ENCODE data around the gene ZBTB5. TPM values are rescaled to one million over a fixed set of nuclear protein-coding genes. Genes with fewer than 3 reads are reported as not detected.

Gene ZBTB5
- total RNA-seq, 1 experiment from 2014 or later = 30.6 TPM

DNA sequence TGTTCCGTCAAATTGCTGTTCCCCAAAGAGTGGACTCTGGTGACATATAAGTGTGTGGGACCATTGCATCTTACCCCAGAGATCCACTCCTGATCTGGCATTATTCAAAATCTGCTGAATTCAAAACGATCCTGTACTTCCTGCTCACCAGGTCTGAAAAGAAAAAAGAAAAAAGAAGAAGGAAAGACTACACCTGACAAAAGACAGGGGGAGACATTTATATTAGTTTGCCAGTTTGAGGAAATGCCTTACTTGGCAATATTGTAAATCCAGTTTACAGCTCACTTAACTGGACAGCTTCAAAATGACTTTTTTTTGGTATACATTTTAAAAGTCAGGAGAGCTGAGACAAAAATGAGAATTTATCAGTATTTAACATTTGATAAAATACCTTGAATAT, 57.8 kb downstream of the ZBTB5 start:
- no peaks in the 10 kb centered on the region for H3K36me3 ChIP-seq (ENCODE audit: control insufficient read depth, insufficient read depth, low read length)
- POLR2A ChIA-PET = no interaction called here
- H3K27me3 ChIP-seq (ENCODE audit: control insufficient read depth, insufficient read depth, low read length) = no peaks in the 10 kb centered on the region; the same call in 1 of the 2 replicates
- in situ Hi-C loops (cut with HindIII; ENCODE audit: low pct_unique_long_range_greater_than_20kb, low sequenced_read_pairs) = no loop called here
- ATAC-seq (no peak), DNase-seq (ENCODE audit: low read depth, low spot score) (no peak)
- TF ChIP-seq TCF7L2 (IDR thresholded peaks at IDR 0.05; ENCODE audit: low read depth, low read length) (no peak), POLR2AphosphoS5 (IDR thresholded peaks at IDR 0.05; ENCODE audit: low read depth, low read length) (no peak), SIN3A (IDR thresholded peaks at IDR 0.05; ENCODE audit: borderline replicate concordance, insufficient read depth, low read depth, low read length) (no peak)
- TF ChIP-seq, protein P1, sequence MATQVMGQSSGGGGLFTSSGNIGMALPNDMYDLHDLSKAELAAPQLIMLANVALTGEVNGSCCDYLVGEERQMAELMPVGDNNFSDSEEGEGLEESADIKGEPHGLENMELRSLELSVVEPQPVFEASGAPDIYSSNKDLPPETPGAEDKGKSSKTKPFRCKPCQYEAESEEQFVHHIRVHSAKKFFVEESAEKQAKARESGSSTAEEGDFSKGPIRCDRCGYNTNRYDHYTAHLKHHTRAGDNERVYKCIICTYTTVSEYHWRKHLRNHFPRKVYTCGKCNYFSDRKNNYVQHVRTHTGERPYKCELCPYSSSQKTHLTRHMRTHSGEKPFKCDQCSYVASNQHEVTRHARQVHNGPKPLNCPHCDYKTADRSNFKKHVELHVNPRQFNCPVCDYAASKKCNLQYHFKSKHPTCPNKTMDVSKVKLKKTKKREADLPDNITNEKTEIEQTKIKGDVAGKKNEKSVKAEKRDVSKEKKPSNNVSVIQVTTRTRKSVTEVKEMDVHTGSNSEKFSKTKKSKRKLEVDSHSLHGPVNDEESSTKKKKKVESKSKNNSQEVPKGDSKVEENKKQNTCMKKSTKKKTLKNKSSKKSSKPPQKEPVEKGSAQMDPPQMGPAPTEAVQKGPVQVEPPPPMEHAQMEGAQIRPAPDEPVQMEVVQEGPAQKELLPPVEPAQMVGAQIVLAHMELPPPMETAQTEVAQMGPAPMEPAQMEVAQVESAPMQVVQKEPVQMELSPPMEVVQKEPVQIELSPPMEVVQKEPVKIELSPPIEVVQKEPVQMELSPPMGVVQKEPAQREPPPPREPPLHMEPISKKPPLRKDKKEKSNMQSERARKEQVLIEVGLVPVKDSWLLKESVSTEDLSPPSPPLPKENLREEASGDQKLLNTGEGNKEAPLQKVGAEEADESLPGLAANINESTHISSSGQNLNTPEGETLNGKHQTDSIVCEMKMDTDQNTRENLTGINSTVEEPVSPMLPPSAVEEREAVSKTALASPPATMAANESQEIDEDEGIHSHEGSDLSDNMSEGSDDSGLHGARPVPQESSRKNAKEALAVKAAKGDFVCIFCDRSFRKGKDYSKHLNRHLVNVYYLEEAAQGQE (IDR thresholded peaks at IDR 0.05; ENCODE audit: insufficient read depth in 1 of 2, low read depth in 2 of 2, low read length in 1 of 2) = no peak
- TF ChIP-seq, protein P2, sequence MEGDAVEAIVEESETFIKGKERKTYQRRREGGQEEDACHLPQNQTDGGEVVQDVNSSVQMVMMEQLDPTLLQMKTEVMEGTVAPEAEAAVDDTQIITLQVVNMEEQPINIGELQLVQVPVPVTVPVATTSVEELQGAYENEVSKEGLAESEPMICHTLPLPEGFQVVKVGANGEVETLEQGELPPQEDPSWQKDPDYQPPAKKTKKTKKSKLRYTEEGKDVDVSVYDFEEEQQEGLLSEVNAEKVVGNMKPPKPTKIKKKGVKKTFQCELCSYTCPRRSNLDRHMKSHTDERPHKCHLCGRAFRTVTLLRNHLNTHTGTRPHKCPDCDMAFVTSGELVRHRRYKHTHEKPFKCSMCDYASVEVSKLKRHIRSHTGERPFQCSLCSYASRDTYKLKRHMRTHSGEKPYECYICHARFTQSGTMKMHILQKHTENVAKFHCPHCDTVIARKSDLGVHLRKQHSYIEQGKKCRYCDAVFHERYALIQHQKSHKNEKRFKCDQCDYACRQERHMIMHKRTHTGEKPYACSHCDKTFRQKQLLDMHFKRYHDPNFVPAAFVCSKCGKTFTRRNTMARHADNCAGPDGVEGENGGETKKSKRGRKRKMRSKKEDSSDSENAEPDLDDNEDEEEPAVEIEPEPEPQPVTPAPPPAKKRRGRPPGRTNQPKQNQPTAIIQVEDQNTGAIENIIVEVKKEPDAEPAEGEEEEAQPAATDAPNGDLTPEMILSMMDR (IDR thresholded peaks at IDR 0.05) = no peak
- H3K4me3 ChIP-seq (ENCODE audit: low read depth in 2 of 2, low read length in 2 of 2) = no peak overlapping the region
- CTCF ChIA-PET = interaction anchor here (0.6 to 1.3 kb wide), 2 partner anchors 8 to 380 kb away, joined by 3 to 6 read pairs; no protein-coding TSS in a partner anchor
- no TSS peak for BruUV-seq (replicated peaks)
- intact Hi-C loops (cut with micrococcal nuclease; ENCODE audit: unreplicated experiment) = no loop called here
- H3K27ac ChIP-seq (ENCODE audit: low read length) = no peak overlapping the region
- H3K4me1 ChIP-seq (ENCODE audit: control insufficient read depth, insufficient read depth, low read length) = peaks cover 9% of the 10 kb centered on the region
- no peaks in the 10 kb centered on the region for H3K9me3 ChIP-seq (ENCODE audit: control insufficient read depth, insufficient read depth, low read depth, low read length)

DNA sequence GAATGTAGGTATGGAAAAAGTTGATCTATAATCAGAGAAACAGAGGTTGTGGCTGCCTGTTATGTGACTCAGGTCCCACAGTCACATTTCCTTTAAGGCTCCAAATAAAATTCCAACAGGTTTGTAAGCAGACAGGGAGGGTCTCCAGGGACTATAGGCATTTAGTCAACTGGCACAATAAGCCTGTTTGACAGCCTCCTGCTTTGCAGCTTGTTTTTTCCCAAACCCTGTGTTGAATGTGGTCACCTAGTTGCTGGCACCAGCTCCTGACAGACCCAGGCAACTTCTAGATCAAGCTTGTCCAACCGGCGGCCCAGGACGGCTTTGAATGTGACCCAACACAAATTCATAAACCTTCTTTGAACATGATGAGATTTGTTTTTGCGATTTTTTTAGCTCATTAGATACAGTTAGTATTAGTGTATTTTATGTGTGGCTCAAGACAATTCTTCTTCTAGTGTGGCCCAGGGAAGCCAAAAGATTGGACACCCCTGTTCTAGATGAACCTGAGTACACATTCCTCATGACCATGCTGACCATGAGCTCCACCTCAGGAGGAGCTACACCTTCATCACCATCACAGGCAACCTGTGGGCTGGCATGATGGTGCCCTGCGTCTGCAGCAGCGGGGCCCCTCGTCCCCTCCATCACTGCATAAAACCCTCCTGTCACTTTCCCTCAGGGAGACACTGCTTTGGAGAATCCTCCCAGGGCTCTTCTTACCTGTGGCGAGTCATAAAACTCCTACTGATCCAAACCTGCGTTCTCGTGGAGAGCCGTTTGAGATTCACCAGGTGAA, 58.4 kb downstream of the ZBTB5 start:
- H3K27ac ChIP-seq (ENCODE audit: low read length) = no peak overlapping the region
- no peak for DNase-seq (ENCODE audit: low read depth, low spot score)

More for the DNA sequence above, 58.4 kb downstream of the ZBTB5 start:
- TF ChIP-seq POLR2AphosphoS5 (IDR thresholded peaks at IDR 0.05; ENCODE audit: low read depth, low read length) (no peak), SIN3A (IDR thresholded peaks at IDR 0.05; ENCODE audit: borderline replicate concordance, insufficient read depth, low read depth, low read length) (no peak), TCF7L2 (IDR thresholded peaks at IDR 0.05; ENCODE audit: low read depth, low read length) (no peak)
- TF ChIP-seq, protein P2 (IDR thresholded peaks at IDR 0.05) = no peak
- TF ChIP-seq, protein P1 (IDR thresholded peaks at IDR 0.05; ENCODE audit: insufficient read depth in 1 of 2, low read depth in 2 of 2, low read length in 1 of 2) = no peak
- Histone ChIP-seq H3K27me3 (ENCODE audit: control insufficient read depth, insufficient read depth, low read length) (no peaks in the 10 kb centered on the region; the same call in 1 of the 2 replicates), H3K4me1 (ENCODE audit: control insufficient read depth, insufficient read depth, low read length) (0 out of 2 replicates have a peak, but pooled peaks cover 4% of the 10 kb centered on the region), H3K36me3 (ENCODE audit: control insufficient read depth, insufficient read depth, low read length) (no peaks in the 10 kb centered on the region), H3K4me3 (ENCODE audit: low read depth in 2 of 2, low read length in 2 of 2) (no peak overlapping the region), H3K9me3 (ENCODE audit: control insufficient read depth, insufficient read depth, low read depth, low read length) (no peaks in the 10 kb centered on the region)
- no TSS peak for BruUV-seq (replicated peaks)
- intact Hi-C loops (cut with micrococcal nuclease; ENCODE audit: unreplicated experiment) (no loop called here), in situ Hi-C loops (cut with HindIII; ENCODE audit: low pct_unique_long_range_greater_than_20kb, low sequenced_read_pairs) (no loop called here)
- no peak for ATAC-seq
- CTCF ChIA-PET = interaction anchor here (0.6 to 1.3 kb wide), 2 partner anchors 8 to 379 kb away, joined by 3 to 6 read pairs; no protein-coding TSS in a partner anchor
- POLR2A ChIA-PET = no interaction called here
